GM18502 (cell line): ENCODE data around the gene KRTAP10-7.
"Not testable (repeated sequence)": the region's sequence is repeated elsewhere in the genome, so short reads cannot be mapped to it uniquely, and the experiment has no call there.

ENCODE experiments used
- ATAC-seq: cut with Tn5 transposase; IDR thresholded peaks from one replicate; pipeline ENCODE4 v1.9.1; 2021; ENCODE audit warnings: mild to moderate bottlenecking; ENCODE audit not compliant: unreplicated experiment, poor library complexity

KRTAP10-7 gene

GRCh38 chr21:44589586-44590305 lies 10.7 kb upstream of the KRTAP10-7 start:
- ATAC-seq: no peak

GRCh38 chr21:44590311-44590721 lies 10.1 kb upstream of the KRTAP10-7 start:
- ATAC-seq: no peak

- ATAC-seq: not testable (repeated sequence)
These were observed 9.2 kb upstream of the KRTAP10-7 start for GRCh38 chr21:44590897-44591800.

- ATAC-seq: not testable (repeated sequence)
These were observed 8.6 kb upstream of the KRTAP10-7 start for GRCh38 chr21:44591801-44592130.

GRCh38 chr21:44592446-44593311 lies 7.7 kb upstream of the KRTAP10-7 start, which contains the start of gene KRTAP10-6:
Gene KRTAP10-6 (minus strand): TSS chr21:44592505. CDS start chr21:44592484, 21 bp downstream.
- no peak for ATAC-seq

GRCh38 chr21:44593598-44594405 lies 6.6 kb upstream of the KRTAP10-7 start:
- no peak for ATAC-seq

GRCh38 chr21:44594406-44594916 lies 5.9 kb upstream of the KRTAP10-7 start:
- no peak for ATAC-seq

- no peak for ATAC-seq
These were observed 4.9 kb upstream of the KRTAP10-7 start for GRCh38 chr21:44595524-44595923.

- no peak for ATAC-seq
These were observed 4.2 kb upstream of the KRTAP10-7 start for GRCh38 chr21:44596068-44596725.

GRCh38 chr21:44598061-44598460 lies 2.3 kb upstream of the KRTAP10-7 start:
- ATAC-seq: no peak

- ATAC-seq: no peak
These were observed 950 bp upstream of the KRTAP10-7 start for GRCh38 chr21:44599264-44600029.

GRCh38 chr21:44601091-44601490 lies 694 bp downstream of the KRTAP10-7 start:
- ATAC-seq: not testable (repeated sequence)

- ATAC-seq: no peak
These were observed 1.4 kb downstream of the KRTAP10-7 start for GRCh38 chr21:44601596-44602462.

- no peak for ATAC-seq
These were observed 2.1 kb downstream of the KRTAP10-7 start for GRCh38 chr21:44602463-44602850.

GRCh38 chr21:44603109-44603875 lies 2.9 kb downstream of the KRTAP10-7 start:
- no peak for ATAC-seq

- ATAC-seq: no peak
These were observed 3.5 kb downstream of the KRTAP10-7 start for GRCh38 chr21:44603911-44604310.

GRCh38 chr21:44606495-44606894 lies 6.1 kb downstream of the KRTAP10-7 start:
- ATAC-seq: no peak
